GM19452 (cell line): ENCODE measurements around the gene RABGAP1.

ENCODE experiments used
- ATAC-seq: cut with Tn5 transposase; IDR thresholded peaks from one replicate; pipeline ENCODE4 v1.9.1; 2021; ENCODE audit not compliant: unreplicated experiment

RABGAP1 gene

GRCh38 chr9:123007269-123007668 is 66.4 kb downstream of the RABGAP1 start:
- no peak for ATAC-seq

- no peak for ATAC-seq
These were observed 68.1 kb downstream of the RABGAP1 start for GRCh38 chr9:123008909-123009308.

GRCh38 chr9:123011380-123011779 is 70.6 kb downstream of the RABGAP1 start:
- ATAC-seq = no peak

GRCh38 chr9:123011878-123012528 is 71.2 kb downstream of the RABGAP1 start:
- no peak for ATAC-seq

GRCh38 chr9:123016631-123017030 is 75.8 kb downstream of the RABGAP1 start:
- ATAC-seq = no peak

GRCh38 chr9:123020796-123021195 is 80.0 kb downstream of the RABGAP1 start:
- ATAC-seq = no peak

- no peak for ATAC-seq
These were observed 85.6 kb downstream of the RABGAP1 start for GRCh38 chr9:123026425-123026824.

- ATAC-seq = no peak
These were observed 86.7 kb downstream of the RABGAP1 start for GRCh38 chr9:123027517-123027916.

- ATAC-seq = no peak
These were observed 87.3 kb downstream of the RABGAP1 start for GRCh38 chr9:123028136-123028535.

- ATAC-seq = no peak
These were observed 88.2 kb downstream of the RABGAP1 start for GRCh38 chr9:123028973-123029372.

- no peak for ATAC-seq
These were observed 91.1 kb downstream of the RABGAP1 start for GRCh38 chr9:123031963-123032362.

GRCh38 chr9:123033352-123033751 is 92.5 kb downstream of the RABGAP1 start, which contains the start of gene GPR21:
GPR21 (plus strand) TSS chr9:123033667; CDS start chr9:123034567, 900 bp downstream.
- no peak for ATAC-seq

GRCh38 chr9:123033864-123034601 is 93.2 kb downstream of the RABGAP1 start:
- no peak for ATAC-seq

GRCh38 chr9:123034881-123035510 is 94.2 kb downstream of the RABGAP1 start:
- no peak for ATAC-seq

- no peak for ATAC-seq
These were observed 95.0 kb downstream of the RABGAP1 start for GRCh38 chr9:123035791-123036190.

GRCh38 chr9:123036893-123037545 is 96.2 kb downstream of the RABGAP1 start:
- no peak for ATAC-seq

GRCh38 chr9:123039617-123040219 is 98.9 kb downstream of the RABGAP1 start:
- no peak for ATAC-seq

- ATAC-seq = no peak
These were observed 100.0 kb downstream of the RABGAP1 start for GRCh38 chr9:123040801-123041200.

- ATAC-seq = no peak
These were observed 100.7 kb downstream of the RABGAP1 start for GRCh38 chr9:123041489-123041888.

- no peak for ATAC-seq
These were observed 102.5 kb downstream of the RABGAP1 start for GRCh38 chr9:123043081-123043939.
